Measurements from ENCODE around the gene SIRT3.
A peak's percentile ranks its signal among the peaks of the same experiment; 100 is the strongest.
"Not testable (repeated sequence)": the region's sequence is repeated elsewhere in the genome, so short reads cannot be mapped to it uniquely, and the experiment has no call there.

The SIRT3 gene

GRCh38 chr11:198236-198806 lies 37.8 kb downstream of the SIRT3 start:
- Histone ChIP-seq H3K27ac (ENCODE audit: poor library complexity, severe bottlenecking) (no peak overlapping the region), H3K36me3 (ENCODE audit: low read depth) (no peaks in the 10 kb centered on the region), H3K4me1 (ENCODE audit: insufficient read depth, poor library complexity, severe bottlenecking) (no peaks in the 10 kb centered on the region), H3K9me3 (ENCODE audit: severe bottlenecking) (no peaks in the 10 kb centered on the region), H3K4me3 (ENCODE audit: severe bottlenecking) (no peak overlapping the region), H3K27me3 (ENCODE audit: insufficient read depth, poor library complexity, severe bottlenecking) (no peaks in the 10 kb centered on the region)
- no peak for ATAC-seq (ENCODE audit: low read depth)
- no peak for DNase-seq (ENCODE audit: low spot score)
- TF ChIP-seq CTCF (IDR thresholded peaks at IDR 0.05; ENCODE audit: poor library complexity, severe bottlenecking): no peak

GRCh38 chr11:197741-198235 lies 38.4 kb downstream of the SIRT3 start:
- TF ChIP-seq CTCF (IDR thresholded peaks at IDR 0.05; ENCODE audit: poor library complexity, severe bottlenecking): no peak
- Histone ChIP-seq H3K27ac (ENCODE audit: poor library complexity, severe bottlenecking) (no peak overlapping the region), H3K36me3 (ENCODE audit: low read depth) (no peaks in the 10 kb centered on the region), H3K9me3 (ENCODE audit: severe bottlenecking) (no peaks in the 10 kb centered on the region), H3K4me1 (ENCODE audit: insufficient read depth, poor library complexity, severe bottlenecking) (no peaks in the 10 kb centered on the region), H3K27me3 (ENCODE audit: insufficient read depth, poor library complexity, severe bottlenecking) (no peaks in the 10 kb centered on the region), H3K4me3 (ENCODE audit: severe bottlenecking) (no peak overlapping the region)
- ATAC-seq (ENCODE audit: low read depth): no peak
- no peak for DNase-seq (ENCODE audit: low spot score)

- no peak for TF ChIP-seq CTCF (IDR thresholded peaks at IDR 0.05; ENCODE audit: poor library complexity, severe bottlenecking)
- no peak overlapping the region for H3K4me3 ChIP-seq (ENCODE audit: severe bottlenecking)
- ATAC-seq (ENCODE audit: low read depth): peak; percentile 12; the same call in 1 of the 3 replicates
- H3K9me3 ChIP-seq (ENCODE audit: severe bottlenecking): no peaks in the 10 kb centered on the region
- no peaks in the 10 kb centered on the region for H3K36me3 ChIP-seq (ENCODE audit: low read depth)
- H3K27ac ChIP-seq (ENCODE audit: poor library complexity, severe bottlenecking): no peak overlapping the region
- no peak for DNase-seq (ENCODE audit: low spot score)
- no peaks in the 10 kb centered on the region for H3K4me1 ChIP-seq (ENCODE audit: insufficient read depth, poor library complexity, severe bottlenecking)
- H3K27me3 ChIP-seq (ENCODE audit: insufficient read depth, poor library complexity, severe bottlenecking): no peaks in the 10 kb centered on the region
These were observed 39.1 kb downstream of the SIRT3 start for GRCh38 chr11:196786-197731.

- H3K4me1 ChIP-seq (ENCODE audit: insufficient read depth, poor library complexity, severe bottlenecking); H3K9me3 ChIP-seq (ENCODE audit: severe bottlenecking); H3K36me3 ChIP-seq (ENCODE audit: low read depth); H3K27me3 ChIP-seq (ENCODE audit: insufficient read depth, poor library complexity, severe bottlenecking); DNase-seq (ENCODE audit: low spot score); H3K27ac ChIP-seq (ENCODE audit: poor library complexity, severe bottlenecking); ATAC-seq (ENCODE audit: low read depth); H3K4me3 ChIP-seq (ENCODE audit: severe bottlenecking): not testable (repeated sequence)
These were observed 42.7 kb downstream of the SIRT3 start for GRCh38 chr11:193481-193880.

GRCh38 chr11:192674-193128 lies 43.4 kb downstream of the SIRT3 start, which contains the start of gene SCGB1C1:
Gene SCGB1C1 (plus strand): TSS chr11:193078. CDS start chr11:193100, 22 bp downstream.
- not testable (repeated sequence) for ATAC-seq (ENCODE audit: low read depth); H3K27ac ChIP-seq (ENCODE audit: poor library complexity, severe bottlenecking); H3K27me3 ChIP-seq (ENCODE audit: insufficient read depth, poor library complexity, severe bottlenecking); DNase-seq (ENCODE audit: low spot score); H3K4me1 ChIP-seq (ENCODE audit: insufficient read depth, poor library complexity, severe bottlenecking); H3K4me3 ChIP-seq (ENCODE audit: severe bottlenecking); H3K36me3 ChIP-seq (ENCODE audit: low read depth); H3K9me3 ChIP-seq (ENCODE audit: severe bottlenecking)
